HT1080 (cell line): ENCODE measurements around the gene HSPA12A. TPM values are rescaled to one million over a fixed set of nuclear protein-coding genes. Genes with fewer than 3 reads are reported as not detected.

Experiments
- DNase-seq: peaks from one replicate; pipeline ENCODE4 v3.0.0-alpha.2; 2015; ENCODE audit warnings: low read depth
- total RNA-seq: library from RNA; depleted of rRNA; stranded (reverse); fragments of >200 nt; shearing (Covaris generic); gene quantifications from 2 replicates; pipeline ENCODE4 v1.2.3, GENCODE V29; 2014

Gene HSPA12A
- total RNA-seq, 1 experiment from 2014 or later = 3.4 TPM

- DNase-seq = no peak
Observed at GRCh38 chr10:116694243-116694926, 48.0 kb downstream of the HSPA12A start.

GRCh38 chr10:116692225-116692624 lies 50.1 kb downstream of the HSPA12A start:
- DNase-seq = no peak

- DNase-seq = no peak
Observed at GRCh38 chr10:116691635-116692034, 50.7 kb downstream of the HSPA12A start.

GRCh38 chr10:116690356-116691322 lies 51.7 kb downstream of the HSPA12A start:
- DNase-seq = no peak

- DNase-seq = no peak
Observed at GRCh38 chr10:116689744-116690143, 52.6 kb downstream of the HSPA12A start.

- DNase-seq = no peak
Observed at GRCh38 chr10:116688741-116689495, 53.4 kb downstream of the HSPA12A start.

- peak; percentile 59 for DNase-seq
Observed at GRCh38 chr10:116688241-116688711, 54.1 kb downstream of the HSPA12A start.

GRCh38 chr10:116687633-116688032 lies 54.7 kb downstream of the HSPA12A start:
- DNase-seq = no peak

GRCh38 chr10:116686632-116687031 lies 55.7 kb downstream of the HSPA12A start:
- no peak for DNase-seq

- no peak for DNase-seq
Observed at GRCh38 chr10:116685807-116686206, 56.6 kb downstream of the HSPA12A start.

GRCh38 chr10:116684781-116685180 lies 57.6 kb downstream of the HSPA12A start:
- DNase-seq = no peak

GRCh38 chr10:116683821-116684220 lies 58.5 kb downstream of the HSPA12A start:
- DNase-seq = no peak

- no peak for DNase-seq
Observed at GRCh38 chr10:116683166-116683565, 59.2 kb downstream of the HSPA12A start.

GRCh38 chr10:116679351-116679750 lies 63.0 kb downstream of the HSPA12A start:
- no peak for DNase-seq

- no peak for DNase-seq
Observed at GRCh38 chr10:116676633-116677032, 65.7 kb downstream of the HSPA12A start.

GRCh38 chr10:116676118-116676517 lies 66.2 kb downstream of the HSPA12A start:
- no peak for DNase-seq

- no peak for DNase-seq
Observed at GRCh38 chr10:116674901-116675423, 67.4 kb downstream of the HSPA12A start.

GRCh38 chr10:116673866-116674265 lies 68.5 kb downstream of the HSPA12A start:
- no peak for DNase-seq

GRCh38 chr10:116672891-116673290 lies 69.5 kb downstream of the HSPA12A start:
- no peak for DNase-seq

- DNase-seq = no peak
Observed at GRCh38 chr10:116671274-116671926, 71.0 kb downstream of the HSPA12A start.

- no peak for DNase-seq
Observed at GRCh38 chr10:116670706-116671105, 71.7 kb downstream of the HSPA12A start.
